Measurements from ENCODE around the gene RNF114.

- TF ChIP-seq CTCF (IDR thresholded peaks at IDR 0.05) (no peak), POLR2A (IDR thresholded peaks at IDR 0.05) (no peak)
Observed at GRCh38 chr20:49956689-49957088, 20.5 kb downstream of the RNF114 start.

Data from thyroid gland (tissue), 4 donors.